Right renal pelvis (tissue), 4 donors: ENCODE results near the gene HTRA2. TPM values are rescaled to one million over a fixed set of nuclear protein-coding genes. Genes with fewer than 3 reads are reported as not detected.

ENCODE experiments used
- DNase-seq, 4 donors: peaks; one replicate each; pipeline ENCODE4 v3.0.0-alpha.2; 2013; ENCODE audit warnings: low read depth in 4 of 4, low spot score in 3 of 4, missing footprints in 1 of 4
- polyA plus RNA-seq, 4 donors: library from polyadenylated mRNA; unstranded; fragments of 120-200 nt; gene quantifications; one replicate each; pipeline ENCODE4 v1.2.1, GENCODE V29; 2013; ENCODE audit not compliant: insufficient read length in 4 of 4

Gene HTRA2
- polyA plus RNA-seq, 4 donors: 33.8 to 39.3 (median 37.6) TPM

DNA sequence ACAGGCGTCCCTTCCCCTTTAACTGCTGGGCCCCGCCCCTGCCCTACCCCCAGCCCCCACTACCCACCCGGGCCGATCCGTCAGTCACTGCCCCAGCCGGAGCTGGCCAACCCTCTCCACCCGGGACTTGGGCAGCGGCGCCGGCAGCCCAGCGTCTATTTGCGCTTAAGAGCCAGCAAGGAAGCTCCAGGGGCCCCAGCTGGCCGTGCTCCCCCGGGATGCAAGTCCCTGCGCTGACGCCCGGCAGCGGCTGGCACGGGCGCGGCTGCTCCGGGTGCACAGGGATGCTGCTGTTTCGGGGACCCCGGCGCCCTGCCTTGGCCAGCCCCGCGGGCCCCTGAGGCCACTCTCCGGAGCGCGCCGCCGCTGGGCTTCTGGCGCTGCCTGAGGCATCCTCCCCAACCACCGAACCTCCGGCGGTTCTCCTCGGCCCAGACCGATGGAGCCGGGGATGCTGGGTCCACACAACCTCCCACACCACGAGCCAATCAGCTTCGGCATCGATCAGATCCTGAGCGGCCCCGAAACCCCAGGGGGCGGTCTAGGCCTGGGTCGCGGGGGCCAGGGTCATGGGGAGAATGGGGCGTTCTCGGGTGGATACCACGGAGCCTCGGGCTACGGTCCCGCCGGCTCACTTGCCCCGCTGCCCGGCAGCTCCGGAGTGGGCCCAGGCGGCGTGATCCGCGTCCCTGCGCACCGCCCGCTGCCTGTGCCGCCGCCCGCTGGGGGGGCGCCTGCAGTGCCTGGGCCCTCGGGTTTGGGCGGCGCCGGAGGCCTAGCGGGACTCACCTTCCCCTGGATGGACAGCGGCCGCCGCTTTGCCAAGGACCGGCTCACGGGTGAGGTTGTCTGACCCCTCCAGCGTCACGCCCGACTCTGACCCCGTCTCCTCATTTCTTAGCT, 15.1 kb upstream of the HTRA2 start, which contains the start of gene TLX2:
TLX2 (plus strand) TSS at position 83 of the 903 bp plus-strand sequence; CDS start at position 440, 357 bp downstream.
- DNase-seq: no peak

DNA sequence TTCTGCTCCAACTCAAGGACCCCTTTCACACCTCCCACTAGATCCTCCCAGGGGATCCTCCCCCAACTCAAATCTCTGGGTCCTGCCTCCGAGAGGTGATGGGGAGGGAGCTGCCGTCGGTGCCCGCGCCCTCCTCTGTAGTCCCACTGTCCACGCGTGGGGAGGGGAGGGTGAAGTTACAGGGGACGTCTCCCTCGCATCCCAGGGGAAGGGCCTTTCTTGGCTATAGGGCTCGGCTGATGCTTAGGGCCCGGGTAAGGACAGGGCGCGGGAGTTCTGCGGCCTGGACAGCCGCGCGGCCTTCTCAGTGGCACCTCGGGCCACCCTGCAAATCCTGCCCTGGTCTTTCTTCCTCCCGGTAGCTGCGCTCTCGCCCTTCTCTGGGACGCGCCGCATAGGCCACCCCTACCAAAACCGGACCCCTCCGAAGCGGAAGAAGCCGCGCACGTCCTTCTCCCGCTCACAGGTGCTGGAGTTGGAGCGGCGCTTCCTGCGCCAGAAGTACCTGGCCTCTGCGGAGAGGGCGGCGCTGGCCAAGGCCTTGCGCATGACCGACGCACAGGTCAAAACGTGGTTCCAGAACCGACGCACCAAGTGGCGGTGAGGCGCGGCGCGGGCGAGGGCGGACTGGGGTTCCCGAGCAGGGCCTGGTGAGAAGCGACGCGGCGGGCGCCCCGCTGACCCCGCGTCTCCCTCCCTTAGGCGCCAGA, 14.3 kb upstream of the HTRA2 start:
- DNase-seq: no peak

DNA sequence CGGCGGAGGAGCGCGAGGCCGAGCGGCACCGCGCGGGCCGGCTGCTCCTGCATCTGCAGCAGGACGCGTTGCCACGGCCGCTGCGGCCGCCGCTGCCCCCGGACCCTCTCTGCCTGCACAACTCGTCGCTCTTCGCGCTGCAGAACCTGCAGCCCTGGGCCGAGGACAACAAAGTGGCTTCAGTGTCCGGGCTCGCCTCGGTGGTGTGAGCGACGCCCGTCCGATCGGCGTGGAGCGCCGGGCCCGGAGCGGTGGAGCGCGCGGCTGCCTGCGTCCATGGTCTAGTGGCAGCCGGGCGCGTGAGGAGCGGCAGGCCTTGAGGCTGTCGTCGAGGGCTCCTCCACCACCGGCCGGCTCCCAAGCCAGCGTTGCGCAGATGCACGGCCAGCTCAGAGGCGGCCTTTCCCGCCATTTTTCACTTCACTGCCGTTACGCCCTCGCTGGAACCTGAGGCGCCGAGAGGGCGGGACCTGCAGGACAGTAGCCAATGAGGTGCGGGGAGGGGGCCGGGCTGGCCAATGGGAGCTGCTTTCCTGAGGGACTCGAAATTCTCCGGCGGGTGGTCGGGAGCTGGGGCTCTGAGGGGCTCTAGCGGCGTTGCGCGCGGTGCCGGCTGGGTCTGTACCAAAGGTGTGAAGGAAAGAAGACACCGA, 13.6 kb upstream of the HTRA2 start:
- no peak for DNase-seq

DNA sequence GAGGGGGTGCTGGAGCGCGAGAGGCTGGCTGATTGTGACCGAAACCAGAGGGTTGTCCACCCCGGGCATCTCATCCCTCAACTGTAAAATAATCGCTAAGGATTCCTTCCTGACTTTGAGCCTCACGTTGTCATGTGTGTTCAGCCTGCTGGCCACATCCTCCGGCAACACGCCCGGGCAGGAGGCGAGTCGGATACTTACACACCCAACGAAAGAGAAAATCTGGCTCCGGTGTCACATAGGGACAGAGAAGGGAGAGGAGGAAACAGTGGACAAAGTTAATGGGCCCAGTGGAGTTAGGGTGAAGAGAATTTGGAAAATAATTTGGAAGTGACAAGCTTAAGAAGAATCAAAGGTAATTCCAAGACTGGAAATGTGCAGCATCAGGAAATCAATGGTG, 13.1 kb upstream of the HTRA2 start:
- no peak for DNase-seq

DNA sequence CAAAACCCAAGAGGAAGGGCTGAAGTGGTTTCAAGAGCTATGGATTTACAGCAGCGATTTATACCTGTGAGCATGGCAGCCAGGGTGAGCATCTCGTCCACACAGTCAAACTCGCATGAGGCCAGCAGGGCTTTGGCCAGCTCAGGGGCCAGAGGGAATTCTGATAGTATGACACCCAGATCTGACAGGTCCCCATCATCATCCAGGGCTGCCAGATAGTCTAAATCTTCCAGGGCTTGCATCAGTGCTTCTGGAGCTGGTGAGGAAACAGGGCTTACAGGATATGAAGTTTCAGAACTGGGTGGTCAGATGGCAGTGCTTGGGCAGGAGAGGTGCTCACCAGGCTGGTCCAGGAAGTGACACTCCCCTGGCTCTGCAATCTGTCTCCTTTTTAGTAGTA, 7.2 kb upstream of the HTRA2 start:
- no peak for DNase-seq

DNA sequence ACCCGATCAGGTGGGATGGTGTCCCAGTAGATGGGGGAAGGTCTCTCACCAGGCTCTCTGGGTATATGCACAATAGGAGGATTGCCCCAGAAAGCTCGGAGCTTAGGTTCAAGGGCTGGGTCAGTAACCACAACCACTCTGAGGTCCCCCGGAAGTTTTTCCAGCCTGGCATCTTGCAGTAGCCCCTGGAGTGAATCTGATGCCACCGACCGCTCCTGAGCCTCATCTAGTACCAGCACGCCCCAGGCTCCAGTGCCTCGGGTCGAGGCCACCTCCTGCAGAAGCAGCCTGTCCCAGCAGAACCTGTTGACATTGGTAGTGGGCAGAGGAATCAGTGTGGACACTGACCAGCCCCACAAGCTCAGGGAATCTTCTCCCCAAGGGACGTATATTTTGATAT, 5.7 kb upstream of the HTRA2 start:
- DNase-seq: no peak

DNA sequence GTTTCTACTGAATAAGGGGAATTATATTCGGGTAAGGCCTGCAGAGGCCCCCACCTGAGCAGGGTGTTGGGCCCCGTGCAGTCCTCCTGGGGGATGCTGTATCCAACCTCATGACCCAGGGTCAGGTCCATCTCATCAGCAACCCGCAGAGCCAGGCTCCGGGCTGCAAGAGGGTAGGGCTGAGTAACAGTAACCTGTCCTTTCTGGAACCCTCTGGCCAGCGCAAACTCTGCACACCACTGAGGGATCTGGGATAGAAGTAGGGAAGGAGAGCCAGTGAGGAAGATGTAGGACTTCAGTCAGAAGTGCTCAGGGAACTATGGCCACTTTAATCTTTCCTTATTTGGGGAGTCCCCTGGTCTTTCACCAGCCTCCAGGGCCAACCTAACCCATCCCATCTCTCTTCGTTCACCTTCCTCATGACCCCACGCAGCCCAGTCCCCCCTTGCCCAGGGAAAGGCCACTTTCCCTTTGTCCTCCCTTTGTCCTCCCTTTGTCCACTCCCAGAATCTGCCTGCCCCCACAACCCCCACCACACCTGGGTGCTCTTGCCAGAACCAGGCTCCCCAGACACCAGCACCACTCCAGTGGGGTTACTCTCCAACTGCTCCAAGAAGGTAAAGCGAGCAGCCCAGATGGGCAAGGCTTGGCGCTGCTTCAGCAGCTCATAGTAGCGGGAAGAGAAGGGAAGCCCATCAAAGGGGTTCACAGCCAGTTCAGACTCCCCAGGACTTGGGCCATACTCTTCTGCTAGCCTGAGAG, 4.6 kb upstream of the HTRA2 start:
- DNase-seq: no peak

DNA sequence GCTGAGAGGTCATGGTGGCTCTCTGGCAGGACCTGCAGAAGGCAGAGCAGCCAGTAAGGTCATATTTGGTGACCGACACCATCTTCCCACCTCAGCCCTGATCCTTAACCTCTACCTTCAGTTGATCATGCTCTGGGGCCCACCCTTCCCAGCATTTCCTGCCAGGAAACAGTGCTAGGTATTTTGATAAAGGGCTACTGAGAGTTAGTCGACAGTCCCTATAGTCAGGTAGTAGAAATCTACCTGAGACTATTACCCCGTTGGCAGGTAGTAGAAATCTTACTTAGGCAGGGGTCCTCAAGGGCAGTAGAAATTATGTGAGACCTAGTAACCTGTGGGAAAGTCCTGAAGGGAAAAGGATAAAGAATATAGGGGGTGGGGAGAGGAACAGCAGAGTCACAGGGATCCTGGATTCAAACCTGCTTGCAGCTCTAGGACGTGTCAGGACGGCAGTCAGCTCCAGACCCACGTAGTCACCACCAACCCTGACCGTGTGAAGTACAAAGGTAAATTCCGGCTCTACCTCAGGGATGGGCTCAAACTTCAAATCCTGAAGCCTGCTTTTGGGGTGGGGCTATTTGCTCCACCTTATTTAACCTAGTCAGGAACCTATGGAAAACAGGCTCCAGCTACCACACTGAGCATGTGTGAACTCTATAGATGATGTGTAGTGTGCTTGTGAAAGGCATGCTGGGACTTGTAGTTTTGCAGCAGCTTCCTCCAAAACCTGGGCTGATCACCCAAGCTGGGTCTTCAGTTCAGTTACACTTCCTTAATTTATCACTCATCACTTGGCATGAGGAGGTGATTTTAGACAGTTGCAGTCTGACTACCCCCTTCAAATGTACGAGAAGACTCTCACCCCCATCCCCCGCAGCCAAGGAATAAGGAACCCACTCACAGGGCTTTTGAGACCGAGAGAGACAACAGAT, 3.8 kb upstream of the HTRA2 start, which contains the start of gene DQX1:
DQX1 (minus strand) TSS at position 515 of the 932 bp plus-strand sequence; CDS start at position 13, 502 bp downstream.
- DNase-seq: no peak

DNA sequence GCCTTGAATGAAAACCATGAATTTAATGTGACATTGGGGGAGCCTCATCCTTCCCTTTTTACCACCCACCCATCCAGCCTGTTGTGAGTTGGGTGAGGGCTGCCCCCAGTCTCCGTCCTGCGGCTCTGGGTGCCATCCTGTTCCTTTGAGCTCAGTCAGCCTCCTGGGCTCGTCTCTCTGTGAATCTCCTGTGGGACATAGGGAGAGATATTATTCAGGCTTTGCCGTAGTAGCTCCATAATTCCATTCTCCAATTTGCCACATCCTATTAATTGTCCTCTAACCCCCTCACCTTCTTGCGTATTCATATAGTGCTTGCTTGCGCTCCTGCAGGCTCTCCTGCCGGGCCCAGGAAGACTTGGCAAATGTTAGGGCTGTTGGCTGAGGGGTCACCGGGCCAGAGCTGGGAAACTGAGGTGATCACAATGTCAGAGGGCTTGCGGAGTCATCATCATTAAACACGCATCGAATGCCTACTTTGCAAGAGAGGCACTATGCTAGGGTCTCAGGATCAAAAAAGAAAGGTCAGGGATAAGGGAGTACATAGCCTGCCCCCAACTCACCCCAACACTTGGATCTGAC, 3.0 kb upstream of the HTRA2 start:
- no peak for DNase-seq

DNA sequence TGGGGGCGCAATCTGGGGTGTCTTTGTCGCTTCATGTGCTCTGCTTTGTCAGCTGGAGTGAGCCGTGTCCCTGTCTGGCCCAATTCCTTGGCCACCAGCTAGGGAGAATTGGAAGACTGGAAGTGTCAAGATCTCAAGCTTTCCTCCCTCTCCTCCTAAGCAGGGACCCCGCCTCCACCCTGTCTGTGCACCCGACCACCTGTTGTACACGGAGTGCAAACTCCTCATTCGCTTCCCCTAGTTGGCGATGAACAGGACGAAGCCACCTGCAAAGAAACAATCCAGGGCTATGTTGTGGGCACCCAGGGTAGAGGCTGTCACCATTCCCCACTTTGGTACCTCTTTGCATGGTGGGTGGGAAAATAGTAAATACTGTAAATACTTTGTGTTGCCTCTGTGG, 2.0 kb upstream of the HTRA2 start:
- no peak for DNase-seq

DNA sequence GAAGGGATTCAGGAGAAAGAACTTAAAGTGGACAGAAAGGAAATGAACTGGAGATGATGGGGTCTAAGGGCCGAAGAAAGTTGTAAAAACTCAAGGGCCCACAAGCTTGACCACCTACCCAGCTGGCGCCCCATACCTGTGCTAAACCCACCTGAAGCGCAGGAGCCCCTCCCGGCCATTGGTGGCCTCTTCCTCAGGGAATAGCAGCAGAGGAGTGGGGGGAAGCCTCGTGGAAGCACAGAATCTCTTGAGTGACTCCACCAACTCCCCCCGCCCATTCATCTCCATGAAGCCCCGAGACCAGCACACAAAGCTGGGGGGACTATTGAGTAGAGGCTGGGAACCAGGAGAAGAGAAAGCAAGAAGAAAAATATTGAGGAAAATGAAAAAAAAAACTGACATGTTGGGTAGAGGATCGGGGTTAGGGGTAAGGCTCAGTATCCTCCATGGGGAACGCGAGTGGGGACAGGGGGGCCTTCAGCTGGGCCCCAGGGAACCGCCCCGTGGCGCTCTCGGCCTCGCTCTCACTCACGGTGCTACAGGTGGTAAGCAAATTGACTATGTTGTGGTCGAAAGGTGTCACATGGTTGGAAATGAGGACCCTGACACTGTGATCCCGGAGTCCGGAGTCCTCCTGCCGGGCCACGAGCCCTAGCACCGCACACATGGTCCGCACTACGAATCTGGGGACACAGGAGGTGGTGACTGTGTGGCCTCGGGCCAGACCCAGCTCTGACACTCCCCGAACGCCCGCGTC, 955 bp upstream of the HTRA2 start:
- no peak for DNase-seq

DNA sequence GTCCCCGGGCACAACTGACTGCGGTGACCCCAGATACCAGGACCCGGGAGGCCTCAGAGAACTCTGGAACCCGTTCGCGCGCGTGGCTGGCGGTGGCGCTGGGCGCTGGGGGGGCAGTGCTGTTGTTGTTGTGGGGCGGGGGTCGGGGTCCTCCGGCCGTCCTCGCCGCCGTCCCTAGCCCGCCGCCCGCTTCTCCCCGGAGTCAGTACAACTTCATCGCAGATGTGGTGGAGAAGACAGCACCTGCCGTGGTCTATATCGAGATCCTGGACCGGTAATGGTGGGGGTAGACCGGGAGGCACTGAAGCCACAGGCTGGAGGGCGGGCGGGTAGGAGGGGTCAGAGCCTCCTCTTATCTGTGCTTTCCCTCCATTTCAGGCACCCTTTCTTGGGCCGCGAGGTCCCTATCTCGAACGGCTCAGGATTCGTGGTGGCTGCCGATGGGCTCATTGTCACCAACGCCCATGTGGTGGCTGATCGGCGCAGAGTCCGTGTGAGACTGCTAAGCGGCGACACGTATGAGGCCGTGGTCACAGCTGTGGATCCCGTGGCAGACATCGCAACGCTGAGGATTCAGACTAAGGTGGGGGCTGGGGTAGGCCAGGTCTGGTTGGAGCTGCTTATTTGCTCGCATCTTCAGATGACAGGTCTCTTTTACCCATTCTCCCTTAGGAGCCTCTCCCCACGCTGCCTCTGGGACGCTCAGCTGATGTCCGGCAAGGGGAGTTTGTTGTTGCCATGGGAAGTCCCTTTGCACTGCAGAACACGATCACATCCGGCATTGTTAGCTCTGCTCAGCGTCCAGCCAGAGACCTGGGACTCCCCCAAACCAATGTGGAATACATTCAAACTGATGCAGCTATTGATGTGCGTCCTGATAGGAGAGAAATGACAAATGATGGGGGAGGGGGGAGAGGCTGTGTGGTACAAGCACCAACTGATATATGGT, 780 bp downstream of the HTRA2 start:
- DNase-seq: no peak

DNA sequence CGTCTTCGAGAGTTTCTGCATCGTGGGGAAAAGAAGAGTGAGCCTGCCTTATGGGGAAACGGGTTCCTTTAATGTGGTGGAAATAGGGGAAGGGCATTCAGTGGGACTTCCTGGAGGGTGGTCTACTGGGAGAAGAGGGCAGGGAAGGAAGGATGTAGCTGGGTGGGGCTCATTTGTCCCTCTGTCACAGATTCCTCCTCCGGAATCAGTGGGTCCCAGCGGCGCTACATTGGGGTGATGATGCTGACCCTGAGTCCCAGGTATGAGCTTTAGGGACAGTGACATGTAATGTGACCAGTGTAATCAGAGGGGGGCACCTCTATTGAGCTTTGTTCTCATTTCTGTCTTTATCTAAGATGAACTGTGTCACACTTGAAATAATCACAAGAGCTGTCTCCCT, 1.9 kb downstream of the HTRA2 start:
- DNase-seq: no peak

DNA sequence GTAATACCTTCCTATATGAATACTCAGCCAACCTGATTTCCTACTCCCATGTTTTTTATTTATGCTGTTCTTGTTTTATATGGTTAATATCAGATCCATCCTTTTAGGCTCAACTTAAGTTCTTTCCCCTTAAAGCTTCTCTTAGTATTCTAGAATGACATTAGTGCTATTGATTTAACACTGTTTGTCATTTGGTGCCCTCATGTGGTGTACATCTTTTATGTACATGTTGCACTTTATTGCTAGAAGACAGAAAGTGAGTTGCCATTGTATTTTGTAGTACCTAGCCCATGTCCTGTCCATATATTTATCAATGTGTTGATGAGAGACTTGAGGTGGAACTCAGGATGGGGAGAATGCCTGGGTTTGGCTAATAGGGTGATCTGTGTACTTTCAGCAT, 2.5 kb downstream of the HTRA2 start:
- no peak for DNase-seq

DNA sequence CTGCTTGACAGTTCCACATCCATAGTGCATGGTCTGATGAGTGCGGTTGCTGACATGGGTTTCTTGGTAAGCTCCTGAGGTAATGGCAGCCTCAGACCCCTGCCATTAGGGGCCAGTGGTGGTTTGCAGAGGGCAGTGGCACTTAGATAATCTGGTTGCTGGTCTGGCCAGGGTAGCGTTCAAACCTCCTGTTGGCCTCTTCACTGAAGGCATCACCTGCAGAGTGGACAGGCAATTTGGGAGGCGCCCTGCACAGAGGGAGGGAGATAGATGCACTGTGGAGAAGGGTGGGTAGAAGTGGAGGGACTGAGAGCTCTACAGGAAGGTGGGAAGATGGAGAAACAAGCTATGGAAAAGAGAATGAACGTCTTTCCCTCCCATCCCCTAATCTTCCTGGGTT, 3.7 kb downstream of the HTRA2 start:
- DNase-seq: no peak

DNA sequence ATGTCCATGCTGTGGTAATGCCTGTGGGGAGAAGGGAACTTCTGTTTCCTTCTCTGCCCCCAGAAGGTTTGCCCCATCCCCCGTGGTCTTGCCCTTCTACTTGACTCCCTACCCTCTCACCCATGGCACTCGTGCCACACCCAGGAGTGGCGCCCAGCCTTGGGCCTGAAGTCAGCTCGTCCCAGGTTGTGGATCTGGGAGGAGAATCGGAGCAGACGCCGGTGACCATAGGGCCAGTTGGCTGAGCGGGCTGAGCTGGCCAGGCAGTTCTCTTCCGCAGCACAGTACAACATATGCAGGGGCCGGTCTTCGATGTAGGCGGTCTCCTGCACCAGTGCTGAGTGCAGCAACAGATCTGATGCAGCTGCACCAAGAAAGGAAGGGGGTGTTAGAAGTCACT, 4.7 kb downstream of the HTRA2 start:
- no peak for DNase-seq

DNA sequence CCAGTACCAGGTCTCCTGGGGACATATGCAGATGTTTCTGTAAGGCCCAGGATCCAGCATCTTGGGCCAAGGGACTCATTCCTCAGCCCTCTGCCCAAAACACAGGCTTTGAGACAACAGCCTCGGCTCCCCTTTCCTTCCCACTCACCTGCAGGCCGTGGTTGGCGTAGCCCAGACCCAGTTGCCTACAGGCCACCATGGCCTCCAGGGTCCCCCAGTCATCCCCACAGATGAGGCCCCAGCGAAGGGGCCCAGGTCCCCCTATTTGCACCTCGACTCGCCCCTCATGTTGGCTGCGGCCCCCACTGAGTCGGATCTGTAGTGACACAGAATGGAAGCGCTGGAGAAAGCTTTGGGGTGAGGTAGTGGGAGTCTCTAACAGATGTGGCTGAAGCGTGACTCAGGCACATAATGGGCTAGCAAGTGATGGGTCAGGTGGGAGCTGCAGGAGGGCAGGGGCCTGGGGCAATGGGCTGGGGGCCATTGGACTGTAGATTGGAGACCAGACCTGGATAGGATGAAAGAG, 5.8 kb downstream of the HTRA2 start:
- no peak for DNase-seq
